Endothelial cell of umbilical vein (primary cell): ENCODE results near the gene TEX11. TPM values are rescaled to one million over a fixed set of nuclear protein-coding genes. Genes with fewer than 3 reads are reported as not detected.

ENCODE experiments used
- BruUV-seq: library from RNA; stranded (reverse); fragments of 400-500 nt; replicated peaks from 2 replicates; lab custom pipeline; 2021; lab: Mats Ljungman, UMichigan
- CTCF ChIA-PET: fragments of 300-600, 350-600 bp; sonication (Branson Sonifier 250); formaldehyde crosslinking; loops from one replicate; lab custom pipeline; 2021; ENCODE audit warnings: antibody characterized with exemption, inconsistent platforms; lab: Charles Lee
- POLR2A ChIA-PET: fragments of 300-600, 350-600 bp; sonication (Branson Sonifier 250); formaldehyde crosslinking; loops from one replicate; lab custom pipeline; 2021; ENCODE audit warnings: antibody characterized with exemption, inconsistent platforms; lab: Charles Lee
- DNase-seq: peaks from one replicate; pipeline ENCODE4 v3.0.0-alpha.2; 2011; ENCODE audit warnings: low read depth, low spot score
- FAIRE-seq: peaks from 2 replicates; lab custom pipeline; 2011; peaks lifted over from hg19 to GRCh38; lab: Jason Lieb, UNC
- H2AFZ ChIP-seq: 2 replicates; pipeline ENCODE4 v1.6.0; 2012; ENCODE audit warnings: low read depth, low read length, control low read depth, inconsistent platforms
- H3K27ac ChIP-seq: 2 replicates; pipeline ENCODE4 v1.5.1; 2011; ENCODE audit warnings: low read depth, mild to moderate bottlenecking, control low read depth, low read length, moderate library complexity; ENCODE audit not compliant: insufficient read depth
- H3K27me3 ChIP-seq, 2 experiments: 2 replicates each; pipeline versions ENCODE4 v1.6.0 to v1.6.1; 2011; ENCODE audit warnings: low read length in 2 of 2, mixed read lengths in 1 of 2; ENCODE audit not compliant: control insufficient read depth in 2 of 2, insufficient read depth in 2 of 2
- H3K36me3 ChIP-seq, 2 experiments: 2 replicates in 1 of 2; 3 replicates in 1 of 2; pipeline ENCODE4 v1.5.1; 2011; ENCODE audit warnings: low read length in 2 of 2, mild to moderate bottlenecking in 1 of 2, moderate library complexity in 1 of 2; ENCODE audit not compliant: control insufficient read depth in 2 of 2, insufficient read depth in 2 of 2; ENCODE audit errors: extremely low read depth in 1 of 2
- H3K4me1 ChIP-seq: 3 replicates; pipeline ENCODE4 v1.5.1; 2011; ENCODE audit warnings: mild to moderate bottlenecking, low read length; ENCODE audit not compliant: control insufficient read depth, insufficient read depth; ENCODE audit errors: extremely low read depth
- H3K4me2 ChIP-seq: 2 replicates; pipeline ENCODE4 v1.6.1; 2011; ENCODE audit warnings: low read length, control low read depth, mixed read lengths; ENCODE audit not compliant: insufficient read depth
- H3K4me3 ChIP-seq, 3 experiments: fragments of 200-600 bp in 1 of 3; sonication (generic), shearing (Covaris generic) in 1 of 3; replicated peaks in 1 of 3; 2 replicates each; pipeline ENCODE4 v1.5.1; 2011 to 2016; ENCODE audit warnings: control low read depth in 3 of 3, low read length in 3 of 3, mild to moderate bottlenecking in 2 of 3, inconsistent platforms in 1 of 3, low read depth in 1 of 3, moderate library complexity in 1 of 3; ENCODE audit not compliant: insufficient read depth in 1 of 3
- H3K79me2 ChIP-seq: 2 replicates; pipeline ENCODE4 v1.6.0; 2012; ENCODE audit warnings: low read length, inconsistent platforms; ENCODE audit not compliant: control insufficient read depth, insufficient read depth
- H3K9ac ChIP-seq: replicated peaks from 2 replicates; pipeline ENCODE3; 2011; ENCODE audit warnings: low read length, control low read depth; ENCODE audit not compliant: insufficient read depth; ENCODE audit errors: extremely low read depth
- H3K9me1 ChIP-seq: replicated peaks from 3 replicates; pipeline ENCODE4 v1.6.0; 2011; ENCODE audit warnings: mild to moderate bottlenecking, low read length; ENCODE audit not compliant: control insufficient read depth, insufficient read depth; ENCODE audit errors: extremely low read depth
- H3K9me3 ChIP-seq: replicated peaks from 2 replicates; pipeline ENCODE4 v1.5.1; 2012; ENCODE audit warnings: low read length, inconsistent platforms; ENCODE audit not compliant: control insufficient read depth, insufficient read depth
- H4K20me1 ChIP-seq: replicated peaks from 2 replicates; pipeline ENCODE3; 2011; ENCODE audit warnings: mild to moderate bottlenecking, low read length; ENCODE audit not compliant: control insufficient read depth, insufficient read depth; ENCODE audit errors: extremely low read depth
- EZH2 ChIP-seq: IDR thresholded peaks from 2 replicates; pipeline ENCODE4 v1.6.1; 2012; ENCODE audit warnings: borderline replicate concordance, low read depth, mild to moderate bottlenecking, moderate library complexity, low read length, inconsistent platforms; ENCODE audit not compliant: severe bottlenecking
- FOS ChIP-seq: IDR thresholded peaks from 2 replicates; pipeline ENCODE4 v1.6.1; 2011; ENCODE audit warnings: mild to moderate bottlenecking, low read length, moderate library complexity, borderline replicate concordance; ENCODE audit not compliant: insufficient read depth
- GATA2 ChIP-seq: IDR thresholded peaks from 2 replicates; pipeline ENCODE4 v1.7.0; 2011; ENCODE audit warnings: low read depth, mild to moderate bottlenecking, moderate library complexity, mixed read lengths, low read length; ENCODE audit not compliant: insufficient read length, insufficient read depth
- JUN ChIP-seq: IDR thresholded peaks from 2 replicates; pipeline ENCODE4 v1.6.1; 2011; ENCODE audit warnings: borderline replicate concordance, low read depth; ENCODE audit not compliant: insufficient read length, insufficient read depth
- MYC ChIP-seq: IDR thresholded peaks from one replicate; pipeline ENCODE4 v1.6.1; 2011; ENCODE audit warnings: mild to moderate bottlenecking, low read depth, low read length
- POLR2A ChIP-seq: IDR thresholded peaks from 2 replicates; pipeline ENCODE4 v1.6.1; 2012; ENCODE audit warnings: low read depth, mild to moderate bottlenecking, control low read depth, low read length
- POLR2AphosphoS5 ChIP-seq: IDR thresholded peaks from 2 replicates; pipeline ENCODE4 v1.6.1; 2012; ENCODE audit warnings: low read depth, mild to moderate bottlenecking, control low read depth, low read length, moderate library complexity; ENCODE audit not compliant: insufficient read depth
- dilution Hi-C: fragments of 300-500 bp; cut with MboI; formaldehyde crosslinking; loops from one replicate; pipeline ENCODE4 v1.15.0; 2019; ENCODE audit warnings: low sequenced_read_pairs; ENCODE audit not compliant: extremely low pct_ligation_motif_present
- intact Hi-C: fragments of 100-400 bp; cut with micrococcal nuclease; formaldehyde crosslinking; loops from one replicate; pipeline ENCODE4 v1.10.0; 2022
- polyA plus RNA-seq, 4 experiments: library from polyadenylated mRNA; depleted of rRNA in 3 of 4; stranded (reverse) in 3 of 4; unstranded in 1 of 4; fragments of >200 nt; gene quantifications; 2 replicates each; pipeline versions ENCODE4 v1.2.1 to v1.2.3, GENCODE V29; 2011 to 2012; ENCODE audit warnings: missing spikeins in 1 of 4
- total RNA-seq: library from RNA; stranded (reverse); gene quantifications from 2 replicates; pipeline ENCODE4 v1.2.3, GENCODE V29; 2021
- TF ChIP-seq, protein P1 (sequence below), 2 donors: IDR thresholded peaks; 1 replicate in 1 of 2; 2 replicates in 1 of 2; pipeline ENCODE4 v1.5.1; 2011; ENCODE audit warnings: low read length in 2 of 2, mild to moderate bottlenecking in 2 of 2, moderate library complexity in 2 of 2, control low read depth in 1 of 2, inconsistent platforms in 1 of 2, low read depth in 1 of 2; ENCODE audit not compliant: insufficient read depth in 1 of 2; ENCODE audit errors: extremely low read depth in 1 of 2
- TF ChIP-seq, protein P2 (sequence below): IDR thresholded peaks from 2 replicates; pipeline ENCODE4 v1.6.1; 2011; ENCODE audit not compliant: insufficient read depth, insufficient read length

TEX11 gene
- total and polyA plus RNA-seq, 2 donors (not counting 3 experiments of a cell fraction or from before 2014, with no cell fraction given): not detected

DNA sequence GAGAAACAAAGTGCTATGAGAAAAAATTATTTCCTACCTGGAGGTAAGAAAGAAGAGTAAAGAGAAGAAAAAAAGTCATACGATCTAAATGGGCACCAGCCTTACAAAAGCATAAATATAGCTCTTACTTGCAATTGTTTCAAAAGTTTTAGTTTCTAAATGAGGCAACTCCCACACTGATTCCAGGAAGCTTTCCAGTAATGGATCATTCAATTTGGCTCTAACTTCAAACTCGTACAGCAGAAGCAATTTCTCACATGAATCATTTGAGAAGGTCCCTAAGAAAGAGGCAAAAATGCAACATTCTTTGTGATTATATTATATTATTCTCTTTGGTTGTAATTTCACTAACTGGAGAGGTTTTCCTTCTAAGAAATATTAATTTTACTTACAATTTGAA lies 354.0 kb downstream of the TEX11 start:
- no peaks in the 10 kb centered on the region for H3K27me3 ChIP-seq
- intact Hi-C loops: loop anchor here (1.0 to 5.0 kb wide), 2 partner anchors 102 to 117 kb away; no protein-coding TSS in a partner anchor
- H3K4me3 ChIP-seq: no peak overlapping the region
- H3K4me1 ChIP-seq: no peaks in the 10 kb centered on the region
- no peaks in the 10 kb centered on the region for H3K9me3 ChIP-seq
- TF ChIP-seq POLR2AphosphoS5: no peak
- TF ChIP-seq, protein P1, sequence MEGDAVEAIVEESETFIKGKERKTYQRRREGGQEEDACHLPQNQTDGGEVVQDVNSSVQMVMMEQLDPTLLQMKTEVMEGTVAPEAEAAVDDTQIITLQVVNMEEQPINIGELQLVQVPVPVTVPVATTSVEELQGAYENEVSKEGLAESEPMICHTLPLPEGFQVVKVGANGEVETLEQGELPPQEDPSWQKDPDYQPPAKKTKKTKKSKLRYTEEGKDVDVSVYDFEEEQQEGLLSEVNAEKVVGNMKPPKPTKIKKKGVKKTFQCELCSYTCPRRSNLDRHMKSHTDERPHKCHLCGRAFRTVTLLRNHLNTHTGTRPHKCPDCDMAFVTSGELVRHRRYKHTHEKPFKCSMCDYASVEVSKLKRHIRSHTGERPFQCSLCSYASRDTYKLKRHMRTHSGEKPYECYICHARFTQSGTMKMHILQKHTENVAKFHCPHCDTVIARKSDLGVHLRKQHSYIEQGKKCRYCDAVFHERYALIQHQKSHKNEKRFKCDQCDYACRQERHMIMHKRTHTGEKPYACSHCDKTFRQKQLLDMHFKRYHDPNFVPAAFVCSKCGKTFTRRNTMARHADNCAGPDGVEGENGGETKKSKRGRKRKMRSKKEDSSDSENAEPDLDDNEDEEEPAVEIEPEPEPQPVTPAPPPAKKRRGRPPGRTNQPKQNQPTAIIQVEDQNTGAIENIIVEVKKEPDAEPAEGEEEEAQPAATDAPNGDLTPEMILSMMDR (IDR thresholded peaks at IDR 0.05; ENCODE audit: extremely low read depth in 1 of 2, insufficient read depth in 1 of 2, low read depth in 1 of 2, low read length in 2 of 2): no peak
- TF ChIP-seq FOS: no peak
- TF ChIP-seq JUN: no peak
- TF ChIP-seq MYC: no peak
- TF ChIP-seq POLR2A: no peak
- TF ChIP-seq EZH2: no peak
- TF ChIP-seq, protein P2, sequence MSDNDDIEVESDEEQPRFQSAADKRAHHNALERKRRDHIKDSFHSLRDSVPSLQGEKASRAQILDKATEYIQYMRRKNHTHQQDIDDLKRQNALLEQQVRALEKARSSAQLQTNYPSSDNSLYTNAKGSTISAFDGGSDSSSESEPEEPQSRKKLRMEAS: no peak
- no peak for TF ChIP-seq GATA2
- DNase-seq (no peak), FAIRE-seq (no peak)
- no peak overlapping the region for H3K4me2 ChIP-seq
- H2AFZ ChIP-seq: no peak overlapping the region
- H4K20me1 ChIP-seq: no peaks in the 10 kb centered on the region
- H3K79me2 ChIP-seq: no peaks in the 10 kb centered on the region
- no TSS peak for BruUV-seq
- H3K9ac ChIP-seq: no peak overlapping the region
- H3K27ac ChIP-seq: no peak overlapping the region
- POLR2A ChIA-PET: no interaction called here
- no peaks in the 10 kb centered on the region for H3K36me3 ChIP-seq
- dilution Hi-C loops: no loop called here
- CTCF ChIA-PET: interaction anchor here (0.9 to 3.2 kb wide), 9 partner anchors 9 to 152 kb away, joined by 3 to 47 read pairs (median 4); no protein-coding TSS in a partner anchor
- H3K9me1 ChIP-seq: no peaks in the 10 kb centered on the region
